Measurements from ENCODE around the gene IL4R. TPM values are rescaled to one million over a fixed set of nuclear protein-coding genes. Genes with fewer than 3 reads are reported as not detected.

The IL4R gene
- total RNA-seq, 1 experiment from 2014 or later: 28.9 TPM

- intact Hi-C loops (cut with micrococcal nuclease; ENCODE audit: unreplicated experiment): no loop called here
- ATAC-seq (no peak), DNase-seq (ENCODE audit: low read depth, low spot score) (no peak)
- CTCF ChIA-PET: no interaction called here
- H3K9me3 ChIP-seq (ENCODE audit: control insufficient read depth, insufficient read depth, low read depth, low read length): no peaks in the 10 kb centered on the region
- no peaks in the 10 kb centered on the region for H3K36me3 ChIP-seq (ENCODE audit: control insufficient read depth, insufficient read depth, low read length)
- H3K4me1 ChIP-seq (ENCODE audit: control insufficient read depth, insufficient read depth, low read length): no peaks in the 10 kb centered on the region
- no peaks in the 10 kb centered on the region for H3K27me3 ChIP-seq (ENCODE audit: control insufficient read depth, insufficient read depth, low read length)
- no peak overlapping the region for H3K4me3 ChIP-seq (ENCODE audit: low read depth in 2 of 2, low read length in 2 of 2)
- POLR2A ChIA-PET: no interaction called here
- no TSS peak for BruUV-seq (replicated peaks)
- no peak for TF ChIP-seq SIN3A (IDR thresholded peaks at IDR 0.05; ENCODE audit: borderline replicate concordance, insufficient read depth, low read depth, low read length)
- TF ChIP-seq REST (IDR thresholded peaks at IDR 0.05; ENCODE audit: insufficient read depth in 1 of 2, low read depth in 2 of 2, low read length in 1 of 2): no peak
- TF ChIP-seq TCF7L2 (IDR thresholded peaks at IDR 0.05; ENCODE audit: low read depth, low read length): no peak
- TF ChIP-seq POLR2AphosphoS5 (IDR thresholded peaks at IDR 0.05; ENCODE audit: low read depth, low read length): no peak
- TF ChIP-seq CTCF (IDR thresholded peaks at IDR 0.05): no peak
- in situ Hi-C loops (cut with HindIII; ENCODE audit: low pct_unique_long_range_greater_than_20kb, low sequenced_read_pairs): no loop called here
- H3K27ac ChIP-seq (ENCODE audit: low read length): no peak overlapping the region
Measured at GRCh38 chr16:27293343-27293742, 20.4 kb upstream of the IL4R start.

- Histone ChIP-seq H3K27ac (ENCODE audit: low read length) (no peak overlapping the region), H3K4me3 (ENCODE audit: low read depth in 2 of 2, low read length in 2 of 2) (no peak overlapping the region), H3K36me3 (ENCODE audit: control insufficient read depth, insufficient read depth, low read length) (no peaks in the 10 kb centered on the region), H3K9me3 (ENCODE audit: control insufficient read depth, insufficient read depth, low read depth, low read length) (no peaks in the 10 kb centered on the region), H3K4me1 (ENCODE audit: control insufficient read depth, insufficient read depth, low read length) (no peaks in the 10 kb centered on the region), H3K27me3 (ENCODE audit: control insufficient read depth, insufficient read depth, low read length) (no peaks in the 10 kb centered on the region)
- no peak for ATAC-seq
- no TSS peak for BruUV-seq (replicated peaks)
- no peak for DNase-seq (ENCODE audit: low read depth, low spot score)
- ChIA-PET CTCF (interaction anchor here (0.6 kb wide), 1 partner anchor 570 kb away, joined by 9 read pairs; no protein-coding TSS in a partner anchor), POLR2A (no interaction called here)
- intact Hi-C loops (cut with micrococcal nuclease; ENCODE audit: unreplicated experiment) (no loop called here), in situ Hi-C loops (cut with HindIII; ENCODE audit: low pct_unique_long_range_greater_than_20kb, low sequenced_read_pairs) (no loop called here)
- TF ChIP-seq REST (IDR thresholded peaks at IDR 0.05; ENCODE audit: insufficient read depth in 1 of 2, low read depth in 2 of 2, low read length in 1 of 2): no peak
- TF ChIP-seq SIN3A (IDR thresholded peaks at IDR 0.05; ENCODE audit: borderline replicate concordance, insufficient read depth, low read depth, low read length): no peak
- no peak for TF ChIP-seq POLR2AphosphoS5 (IDR thresholded peaks at IDR 0.05; ENCODE audit: low read depth, low read length)
- TF ChIP-seq CTCF (IDR thresholded peaks at IDR 0.05): no peak
- TF ChIP-seq TCF7L2 (IDR thresholded peaks at IDR 0.05; ENCODE audit: low read depth, low read length): no peak
Measured at GRCh38 chr16:27298132-27298531, 15.6 kb upstream of the IL4R start.

Data from Panc1 (cell line).